ENCODE results near the gene PLEK2. TPM values are rescaled to one million over a fixed set of nuclear protein-coding genes. Genes with fewer than 3 reads are reported as not detected.
"Not testable (repeated sequence)": the region's sequence is repeated elsewhere in the genome, so short reads cannot be mapped to it uniquely, and the experiment has no call there.

Gene PLEK2
- polyA plus RNA-seq (ENCODE audit: insufficient read length in 4 of 4) = 1 to 10 TPM; 1.1 to 4.0 (median 2.4) TPM

- no peak for DNase-seq (ENCODE audit: low read depth in 4 of 4, low spot score in 2 of 4)
Observed at GRCh38 chr14:67411820-67412421, at the start of gene PLEK2. PLEK2 (minus strand) TSS chr14:67412165; CDS start chr14:67412059, 106 bp downstream.

- DNase-seq (ENCODE audit: low read depth in 4 of 4, low spot score in 2 of 4) = no peak
Observed at GRCh38 chr14:67461341-67461985, 49.5 kb upstream of the PLEK2 start.

- DNase-seq (ENCODE audit: low read depth in 4 of 4, low spot score in 2 of 4) = no peak
Observed at GRCh38 chr14:67459336-67459735, 47.4 kb upstream of the PLEK2 start.

- peak in 1 of 4 donors; percentile 20 for DNase-seq (ENCODE audit: low read depth in 4 of 4, low spot score in 2 of 4)
Observed at GRCh38 chr14:67457782-67458181, 45.8 kb upstream of the PLEK2 start.

- DNase-seq (ENCODE audit: low read depth in 4 of 4, low spot score in 2 of 4) = no peak
Observed at GRCh38 chr14:67456732-67457131, 44.8 kb upstream of the PLEK2 start.

- no peak for DNase-seq (ENCODE audit: low read depth in 4 of 4, low spot score in 2 of 4)
Observed at GRCh38 chr14:67453575-67454300, 41.8 kb upstream of the PLEK2 start.

- DNase-seq (ENCODE audit: low read depth in 4 of 4, low spot score in 2 of 4) = not testable (repeated sequence)
Observed at GRCh38 chr14:67451667-67452066, 39.7 kb upstream of the PLEK2 start.

GRCh38 chr14:67449096-67449495, 37.1 kb upstream of the PLEK2 start:
- no peak for DNase-seq (ENCODE audit: low read depth in 4 of 4, low spot score in 2 of 4)

- DNase-seq (ENCODE audit: low read depth in 4 of 4, low spot score in 2 of 4) = no peak
Observed at GRCh38 chr14:67447033-67447381, 35.0 kb upstream of the PLEK2 start.

- no peak for DNase-seq (ENCODE audit: low read depth in 4 of 4, low spot score in 2 of 4)
Observed at GRCh38 chr14:67446371-67447032, 34.5 kb upstream of the PLEK2 start.

GRCh38 chr14:67444395-67444794, 32.4 kb upstream of the PLEK2 start:
- DNase-seq (ENCODE audit: low read depth in 4 of 4, low spot score in 2 of 4) = no peak

GRCh38 chr14:67442139-67442906, 30.4 kb upstream of the PLEK2 start:
- no peak for DNase-seq (ENCODE audit: low read depth in 4 of 4, low spot score in 2 of 4)

GRCh38 chr14:67441672-67442071, 29.7 kb upstream of the PLEK2 start:
- DNase-seq (ENCODE audit: low read depth in 4 of 4, low spot score in 2 of 4) = no peak

- DNase-seq (ENCODE audit: low read depth in 4 of 4, low spot score in 2 of 4) = no peak
Observed at GRCh38 chr14:67441256-67441655, 29.3 kb upstream of the PLEK2 start.

GRCh38 chr14:67440513-67440912, 28.5 kb upstream of the PLEK2 start:
- DNase-seq (ENCODE audit: low read depth in 4 of 4, low spot score in 2 of 4) = no peak

- DNase-seq (ENCODE audit: low read depth in 4 of 4, low spot score in 2 of 4) = no peak
Observed at GRCh38 chr14:67438969-67439368, 27.0 kb upstream of the PLEK2 start.

- DNase-seq (ENCODE audit: low read depth in 4 of 4, low spot score in 2 of 4) = no peak
Observed at GRCh38 chr14:67436006-67436866, 24.3 kb upstream of the PLEK2 start.

- DNase-seq (ENCODE audit: low read depth in 4 of 4, low spot score in 2 of 4) = no peak
Observed at GRCh38 chr14:67435603-67436002, 23.6 kb upstream of the PLEK2 start.

- no peak for DNase-seq (ENCODE audit: low read depth in 4 of 4, low spot score in 2 of 4)
Observed at GRCh38 chr14:67432050-67432564, 20.1 kb upstream of the PLEK2 start.

Measured in left renal cortex interstitium (tissue), 4 donors.